ENCODE data around the gene COLGALT1. TPM values are rescaled to one million over a fixed set of nuclear protein-coding genes. Genes with fewer than 3 reads are reported as not detected.

COLGALT1 gene
- polyA plus RNA-seq, 1 of the 3 experiments (the other 2 are of a cell fraction), result 83.8 TPM

DNA sequence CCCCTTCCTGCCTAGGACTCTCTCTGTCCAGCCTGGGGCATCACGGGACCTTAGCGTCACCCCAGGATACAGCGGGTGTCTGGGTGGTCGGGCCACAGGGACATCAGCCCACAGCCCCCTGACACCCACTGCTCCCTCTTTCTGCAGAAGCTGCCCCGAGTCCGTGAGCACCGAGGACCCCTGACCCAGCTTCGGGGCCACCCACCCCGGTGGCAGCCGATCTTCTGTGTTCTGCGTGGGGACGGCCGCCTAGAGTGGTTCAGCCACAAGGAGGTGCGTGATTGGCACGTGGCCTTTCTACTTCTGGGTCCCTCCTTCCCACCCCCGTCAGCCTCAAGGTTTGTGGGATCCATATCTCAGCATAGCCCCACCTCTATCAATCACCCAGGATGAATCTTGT, 23.3 kb upstream of the COLGALT1 start:
- H3K4me2 ChIP-seq, result no peak overlapping the region
- H3K27me3 ChIP-seq (ENCODE audit: insufficient read depth), result no peaks in the 10 kb centered on the region
- ChIA-PET CTCF (interaction anchor here (1.3 kb wide), 1 partner anchor 12 kb away, joined by 3 read pairs; no protein-coding TSS in a partner anchor), POLR2A (no interaction called here)
- no peak for DNase-seq
- H3K4me1 ChIP-seq (ENCODE audit: control insufficient read depth in 1 of 2, insufficient read depth in 2 of 2, low read depth in 1 of 2, low read length in 1 of 2), result no peaks in the 10 kb centered on the region
- H3K79me2 ChIP-seq (ENCODE audit: insufficient read depth), result no peaks in the 10 kb centered on the region
- no peak overlapping the region for H2AFZ ChIP-seq (ENCODE audit: low read depth)
- H3K9me2 ChIP-seq, result no peaks in the 10 kb centered on the region
- TF ChIP-seq SMC3 (IDR thresholded peaks at IDR 0.05; ENCODE audit: low read depth, low read length) (no peak), EZH2phosphoT487 (IDR thresholded peaks at IDR 0.05; ENCODE audit: borderline replicate concordance, low read depth) (no peak), GATA2 (CRISPR knock-in tag; IDR thresholded peaks at IDR 0.05) (no peak), EP300 (IDR thresholded peaks at IDR 0.05; ENCODE audit: borderline replicate concordance in 1 of 2, low read depth in 1 of 2, low read length in 1 of 2) (no peak), YY1 (IDR thresholded peaks at IDR 0.05; ENCODE audit: low read depth) (no peak), SIN3A (IDR thresholded peaks at IDR 0.05; ENCODE audit: borderline replicate concordance, low read depth, low read length) (no peak), FOSL2 (IDR thresholded peaks at IDR 0.05; ENCODE audit: borderline replicate concordance, low read depth) (no peak), MXI1 (IDR thresholded peaks at IDR 0.05; ENCODE audit: low read depth, low read length) (no peak), RCOR1 (IDR thresholded peaks at IDR 0.05; ENCODE audit: low read length) (no peak), NFIC (IDR thresholded peaks at IDR 0.05; ENCODE audit: borderline replicate concordance) (no peak), POLR2AphosphoS5 (IDR thresholded peaks at IDR 0.05; ENCODE audit: low read depth, low read length) (no peak), TEAD4 (IDR thresholded peaks at IDR 0.05; ENCODE audit: borderline replicate concordance, insufficient read depth) (no peak), TCF12 (IDR thresholded peaks at IDR 0.05) (no peak), JUND (IDR thresholded peaks at IDR 0.05) (no peak), RXRA (IDR thresholded peaks at IDR 0.05; ENCODE audit: borderline replicate concordance, low read depth) (no peak), FOXJ3 (CRISPR knock-in tag; IDR thresholded peaks at IDR 0.05) (no peak), NRF1 (IDR thresholded peaks at IDR 0.05; ENCODE audit: low read depth, low read length) (no peak)
- TF ChIP-seq, protein P1, sequence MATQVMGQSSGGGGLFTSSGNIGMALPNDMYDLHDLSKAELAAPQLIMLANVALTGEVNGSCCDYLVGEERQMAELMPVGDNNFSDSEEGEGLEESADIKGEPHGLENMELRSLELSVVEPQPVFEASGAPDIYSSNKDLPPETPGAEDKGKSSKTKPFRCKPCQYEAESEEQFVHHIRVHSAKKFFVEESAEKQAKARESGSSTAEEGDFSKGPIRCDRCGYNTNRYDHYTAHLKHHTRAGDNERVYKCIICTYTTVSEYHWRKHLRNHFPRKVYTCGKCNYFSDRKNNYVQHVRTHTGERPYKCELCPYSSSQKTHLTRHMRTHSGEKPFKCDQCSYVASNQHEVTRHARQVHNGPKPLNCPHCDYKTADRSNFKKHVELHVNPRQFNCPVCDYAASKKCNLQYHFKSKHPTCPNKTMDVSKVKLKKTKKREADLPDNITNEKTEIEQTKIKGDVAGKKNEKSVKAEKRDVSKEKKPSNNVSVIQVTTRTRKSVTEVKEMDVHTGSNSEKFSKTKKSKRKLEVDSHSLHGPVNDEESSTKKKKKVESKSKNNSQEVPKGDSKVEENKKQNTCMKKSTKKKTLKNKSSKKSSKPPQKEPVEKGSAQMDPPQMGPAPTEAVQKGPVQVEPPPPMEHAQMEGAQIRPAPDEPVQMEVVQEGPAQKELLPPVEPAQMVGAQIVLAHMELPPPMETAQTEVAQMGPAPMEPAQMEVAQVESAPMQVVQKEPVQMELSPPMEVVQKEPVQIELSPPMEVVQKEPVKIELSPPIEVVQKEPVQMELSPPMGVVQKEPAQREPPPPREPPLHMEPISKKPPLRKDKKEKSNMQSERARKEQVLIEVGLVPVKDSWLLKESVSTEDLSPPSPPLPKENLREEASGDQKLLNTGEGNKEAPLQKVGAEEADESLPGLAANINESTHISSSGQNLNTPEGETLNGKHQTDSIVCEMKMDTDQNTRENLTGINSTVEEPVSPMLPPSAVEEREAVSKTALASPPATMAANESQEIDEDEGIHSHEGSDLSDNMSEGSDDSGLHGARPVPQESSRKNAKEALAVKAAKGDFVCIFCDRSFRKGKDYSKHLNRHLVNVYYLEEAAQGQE (IDR thresholded peaks at IDR 0.05; ENCODE audit: low read depth, low read length), result no peak
- TF ChIP-seq, protein P2, sequence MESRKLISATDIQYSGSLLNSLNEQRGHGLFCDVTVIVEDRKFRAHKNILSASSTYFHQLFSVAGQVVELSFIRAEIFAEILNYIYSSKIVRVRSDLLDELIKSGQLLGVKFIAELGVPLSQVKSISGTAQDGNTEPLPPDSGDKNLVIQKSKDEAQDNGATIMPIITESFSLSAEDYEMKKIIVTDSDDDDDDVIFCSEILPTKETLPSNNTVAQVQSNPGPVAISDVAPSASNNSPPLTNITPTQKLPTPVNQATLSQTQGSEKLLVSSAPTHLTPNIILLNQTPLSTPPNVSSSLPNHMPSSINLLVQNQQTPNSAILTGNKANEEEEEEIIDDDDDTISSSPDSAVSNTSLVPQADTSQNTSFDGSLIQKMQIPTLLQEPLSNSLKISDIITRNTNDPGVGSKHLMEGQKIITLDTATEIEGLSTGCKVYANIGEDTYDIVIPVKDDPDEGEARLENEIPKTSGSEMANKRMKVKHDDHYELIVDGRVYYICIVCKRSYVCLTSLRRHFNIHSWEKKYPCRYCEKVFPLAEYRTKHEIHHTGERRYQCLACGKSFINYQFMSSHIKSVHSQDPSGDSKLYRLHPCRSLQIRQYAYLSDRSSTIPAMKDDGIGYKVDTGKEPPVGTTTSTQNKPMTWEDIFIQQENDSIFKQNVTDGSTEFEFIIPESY (IDR thresholded peaks at IDR 0.05; ENCODE audit: borderline replicate concordance, low read depth), result no peak
- TF ChIP-seq, protein P3, sequence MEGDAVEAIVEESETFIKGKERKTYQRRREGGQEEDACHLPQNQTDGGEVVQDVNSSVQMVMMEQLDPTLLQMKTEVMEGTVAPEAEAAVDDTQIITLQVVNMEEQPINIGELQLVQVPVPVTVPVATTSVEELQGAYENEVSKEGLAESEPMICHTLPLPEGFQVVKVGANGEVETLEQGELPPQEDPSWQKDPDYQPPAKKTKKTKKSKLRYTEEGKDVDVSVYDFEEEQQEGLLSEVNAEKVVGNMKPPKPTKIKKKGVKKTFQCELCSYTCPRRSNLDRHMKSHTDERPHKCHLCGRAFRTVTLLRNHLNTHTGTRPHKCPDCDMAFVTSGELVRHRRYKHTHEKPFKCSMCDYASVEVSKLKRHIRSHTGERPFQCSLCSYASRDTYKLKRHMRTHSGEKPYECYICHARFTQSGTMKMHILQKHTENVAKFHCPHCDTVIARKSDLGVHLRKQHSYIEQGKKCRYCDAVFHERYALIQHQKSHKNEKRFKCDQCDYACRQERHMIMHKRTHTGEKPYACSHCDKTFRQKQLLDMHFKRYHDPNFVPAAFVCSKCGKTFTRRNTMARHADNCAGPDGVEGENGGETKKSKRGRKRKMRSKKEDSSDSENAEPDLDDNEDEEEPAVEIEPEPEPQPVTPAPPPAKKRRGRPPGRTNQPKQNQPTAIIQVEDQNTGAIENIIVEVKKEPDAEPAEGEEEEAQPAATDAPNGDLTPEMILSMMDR (IDR thresholded peaks at IDR 0.05), result no peak
- H3F3A ChIP-seq (replicated peaks; ENCODE audit: insufficient read depth), result no peaks in the 10 kb centered on the region
- no peaks in the 10 kb centered on the region for H4K20me1 ChIP-seq (ENCODE audit: insufficient read depth)
- no peak overlapping the region for H3K9ac ChIP-seq
- WGBS (ENCODE audit: low lambda C conversion rate), result 60% methylated on average over 12 of the region's 16 CpGs
- no peak overlapping the region for H3K27ac ChIP-seq (ENCODE audit: low read depth in 2 of 2, low read length in 1 of 2)
- H3K4me3 ChIP-seq (ENCODE audit: low read depth in 2 of 2, low read length in 1 of 2), result no peak overlapping the region
- no peaks in the 10 kb centered on the region for H3K9me3 ChIP-seq
- no peaks in the 10 kb centered on the region for H3K36me3 ChIP-seq (replicated peaks in 1 of 2; ENCODE audit: control insufficient read depth in 1 of 2, insufficient read depth in 2 of 2, low read length in 1 of 2)

All from SK-N-SH (cell line).